Body of pancreas (tissue), 4 donors: ENCODE data around the gene UQCRH. TPM values are rescaled to one million over a fixed set of nuclear protein-coding genes. Genes with fewer than 3 reads are reported as not detected.
A peak's percentile ranks its signal among the peaks of the same experiment; 100 is the strongest.

Experiments
- ATAC-seq: fragments of 150-250 bp; one replicate; pipeline ENCODE4 v1.9.1; 2016
- DNase-seq, 4 donors: peaks; one replicate each; pipeline ENCODE4 v3.0.0-alpha.2; 2019
- H3K27ac ChIP-seq, 4 donors: fragments of 200-600 bp; sonication (generic); 1 replicate in 3 of 4; 2 replicates in 1 of 4; pipeline versions ENCODE4 v1.5.1 to v1.6.1; 2016 to 2019; ENCODE audit warnings: mild to moderate bottlenecking in 1 of 4, mixed read lengths in 1 of 4, moderate library complexity in 1 of 4
- H3K27me3 ChIP-seq, 2 donors: fragments of 200-600 bp; sonication (generic); one replicate each; pipeline ENCODE4 v1.6.0; 2016; ENCODE audit warnings: mild to moderate bottlenecking in 1 of 2
- H3K36me3 ChIP-seq, 2 donors: fragments of 200-600 bp; sonication (generic); replicated peaks in 1 of 2; 2 replicates each; pipeline ENCODE4 v1.5.1; 2016; ENCODE audit warnings: low read depth in 2 of 2; ENCODE audit not compliant: insufficient read depth in 1 of 2
- H3K4me1 ChIP-seq: fragments of 200-600 bp; sonication (generic); one replicate; pipeline ENCODE4 v1.6.0; 2016
- H3K4me3 ChIP-seq, 2 donors: fragments of 200-600 bp; sonication (generic); 1 replicate in 1 of 2; 2 replicates in 1 of 2; pipeline ENCODE4 v1.5.1; 2016 to 2019
- H3K9me3 ChIP-seq, 3 donors: fragments of 200-600 bp; sonication (generic); 1 replicate in 2 of 3; 2 replicates in 1 of 3; pipeline ENCODE4 v1.5.1; 2016
- CTCF ChIP-seq, 7 experiments: fragments of 450-650 bp in 4 of 7; fragments of 200-600 bp in 3 of 7; sonication (generic) in 3 of 7; IDR thresholded peaks; one replicate each; pipeline ENCODE4 v1.5.1; 2016 to 2019; ENCODE audit warnings: antibody characterized with exemption in 7 of 7
- POLR2A ChIP-seq, 3 donors: fragments of 450-650 bp; IDR thresholded peaks; one replicate each; pipeline ENCODE4 v1.6.1; 2016; ENCODE audit warnings: antibody characterized with exemption in 3 of 3, mild to moderate bottlenecking in 2 of 3
- whole genome bisulfite sequencing, 2 donors: methylation state at CpG; one replicate each; pipeline ENCODE4 v1.1.5; 2017; 5-methylcytosine and 5-hydroxymethylcytosine counted together
- intact Hi-C: fragments of 100-400 bp; cut with DNase I; formaldehyde crosslinking; loops from one replicate; pipeline ENCODE4 v1.15.1; 2023
- total RNA-seq, 2 donors: library from RNA; depleted of rRNA; stranded (reverse); fragments of >200 nt; gene quantifications; one replicate each; pipeline ENCODE4 v1.1.0, GENCODE V29; 2016

UQCRH gene
- total RNA-seq = 100 to 1,000 TPM in 1 of 2 donors, 10 to 100 TPM in 1; 92.4 to 195 TPM

- peaks cover 56% of the 10 kb centered on the region for H3K4me1 ChIP-seq
Observed at GRCh38 chr1:46303038-46303871, at the start of gene UQCRH, which contains the start of gene LRRC41. Gene UQCRH, plus strand, starts transcription at chr1:46303698. Its CDS starts 69 bp downstream, at chr1:46303767. Gene LRRC41, minus strand, starts transcription at chr1:46303616. Its CDS starts 294 bp downstream, at chr1:46303322.

DNA sequence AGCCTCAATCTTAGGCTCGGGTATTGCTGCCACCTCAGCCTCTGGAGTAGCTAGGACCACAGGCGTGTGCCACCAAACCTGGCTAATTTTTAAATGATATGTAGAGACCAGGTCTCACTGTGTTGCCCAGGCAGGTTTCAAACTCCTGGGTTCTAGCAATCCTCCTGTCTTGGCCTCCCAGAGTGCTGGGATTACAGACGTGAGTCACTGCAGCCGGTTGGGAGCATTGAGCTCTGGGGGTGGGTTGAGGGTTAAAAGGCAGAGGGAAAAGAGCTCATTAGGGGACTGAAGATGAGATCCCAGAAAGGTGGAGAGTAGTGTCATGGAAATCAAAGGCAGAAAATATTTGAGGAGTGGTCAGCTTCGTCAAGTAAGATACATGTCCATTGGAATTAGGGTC is 48.8 kb upstream of the UQCRH start:
- DNase-seq (no peak), ATAC-seq (no peak)
- Histone ChIP-seq H3K27ac (no peak overlapping the region), H3K4me1 (no peaks in the 10 kb centered on the region), H3K4me3 (no peak overlapping the region), H3K9me3 (no peaks in the 10 kb centered on the region), H3K27me3 (no peaks in the 10 kb centered on the region), H3K36me3 (no peaks in the 10 kb centered on the region)
- intact Hi-C loops = no loop called here
- 92 to 93% methylated on average over 5 of the region's 5 CpGs for WGBS, 2 donors
- TF ChIP-seq CTCF (IDR thresholded peaks at IDR 0.05) (no peak), POLR2A (IDR thresholded peaks at IDR 0.05) (no peak)

More at GRCh38 chr1:46303038-46303871, at the start of gene UQCRH, which contains the start of gene LRRC41:
- Histone ChIP-seq H3K4me3 (peak within 1 kb of the TSS; percentile 44 to 86), H3K9me3 (no peaks in the 10 kb centered on the region), H3K27ac (peak within 1 kb of the TSS; percentile 89 to 97 (median 95)), H3K27me3 (no peaks in the 10 kb centered on the region), H3K36me3 (no peaks in the 10 kb centered on the region)
- ATAC-seq (peak; percentile 91), DNase-seq (peak; percentile 95 to 97 (median 96))
- intact Hi-C loops = no loop called here
- peak in 3 of 7 experiments; percentile 4 to 11 (median 6) for TF ChIP-seq CTCF (IDR thresholded peaks at IDR 0.05)
- peak; percentile 93 to 97 (median 97) for TF ChIP-seq POLR2A (IDR thresholded peaks at IDR 0.05)
- 0% methylated on average over 7 to 60 of the region's 61 CpGs for WGBS, 2 donors

DNA sequence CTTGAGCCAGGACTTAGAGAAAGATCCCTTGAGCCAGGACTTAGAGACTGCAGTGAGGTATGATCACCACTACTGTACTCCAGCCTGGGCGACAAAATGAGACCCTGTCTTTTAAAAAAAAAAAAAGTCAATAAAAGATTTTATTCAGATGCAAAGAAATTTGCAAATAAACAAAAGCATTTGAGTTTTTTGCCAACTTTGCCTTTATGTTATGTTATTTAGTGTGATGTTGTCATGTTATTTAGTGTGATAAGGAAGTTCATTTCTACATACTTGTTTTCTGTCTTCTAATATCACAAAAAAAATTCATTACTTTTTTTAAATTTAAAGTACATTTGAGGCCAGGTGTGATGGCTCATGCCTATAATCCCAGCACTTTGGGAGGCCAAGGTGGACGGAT is 47.0 kb upstream of the UQCRH start:
- no peak for DNase-seq
- intact Hi-C loops = no loop called here

DNA sequence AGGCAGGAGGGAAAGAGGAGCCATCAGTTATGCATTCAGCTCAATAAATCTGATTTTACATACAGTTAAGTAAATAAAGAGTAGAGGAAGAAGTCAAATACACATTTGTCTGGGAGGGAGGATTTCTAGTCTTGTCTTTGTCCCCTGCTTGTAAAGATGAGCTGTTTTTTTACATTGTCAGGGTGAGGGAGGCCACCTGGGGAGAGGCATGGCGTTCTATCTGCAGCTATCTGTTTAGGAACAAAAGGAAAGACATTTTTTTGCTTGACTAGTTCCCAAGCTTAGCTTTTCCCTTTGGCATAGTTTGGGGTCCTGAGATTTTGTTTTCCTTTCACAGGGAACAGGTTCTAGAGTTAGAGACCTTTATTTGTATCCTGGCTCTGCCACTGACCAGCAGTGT is 41.0 kb upstream of the UQCRH start:
- TF ChIP-seq CTCF (IDR thresholded peaks at IDR 0.05) (no peak), POLR2A (IDR thresholded peaks at IDR 0.05) (no peak)
- H3K4me1 ChIP-seq = no peaks in the 10 kb centered on the region
- H3K27ac ChIP-seq = no peak overlapping the region
- H3K36me3 ChIP-seq = no peaks in the 10 kb centered on the region
- DNase-seq (no peak), ATAC-seq (no peak)
- intact Hi-C loops = no loop called here
- no peak overlapping the region for H3K4me3 ChIP-seq
- 91 to 100% methylated on average over 1 of the region's 1 CpG for WGBS, 2 donors
- no peaks in the 10 kb centered on the region for H3K9me3 ChIP-seq
- no peaks in the 10 kb centered on the region for H3K27me3 ChIP-seq

More for the DNA sequence above, 47.0 kb upstream of the UQCRH start:
- Histone ChIP-seq H3K9me3 (no peaks in the 10 kb centered on the region), H3K27ac (no peak overlapping the region), H3K4me3 (no peak overlapping the region), H3K27me3 (no peaks in the 10 kb centered on the region), H3K36me3 (no peaks in the 10 kb centered on the region), H3K4me1 (no peaks in the 10 kb centered on the region)
- TF ChIP-seq CTCF (IDR thresholded peaks at IDR 0.05) = no peak
- no peak for TF ChIP-seq POLR2A (IDR thresholded peaks at IDR 0.05)
- no peak for ATAC-seq
- WGBS, 2 donors = 87 to 92% methylated on average over 2 of the region's 2 CpGs
